Testis (tissue), 2 donors: ENCODE data around the gene OLFML2B.

Source experiments
- POLR2A ChIP-seq: fragments of 450-650 bp; IDR thresholded peaks from one replicate; pipeline ENCODE4 v1.6.1; 2017; ENCODE audit warnings: antibody characterized with exemption, mild to moderate bottlenecking, moderate library complexity
- TF ChIP-seq, protein P1 (sequence below), 3 experiments: fragments of 450-650 bp in 2 of 3; fragments of 200-600 bp in 1 of 3; sonication (generic) in 1 of 3; IDR thresholded peaks; one replicate each; pipeline ENCODE4 v1.5.1; 2016 to 2019; ENCODE audit warnings: antibody characterized with exemption in 3 of 3, mild to moderate bottlenecking in 2 of 3, moderate library complexity in 1 of 3

DNA sequence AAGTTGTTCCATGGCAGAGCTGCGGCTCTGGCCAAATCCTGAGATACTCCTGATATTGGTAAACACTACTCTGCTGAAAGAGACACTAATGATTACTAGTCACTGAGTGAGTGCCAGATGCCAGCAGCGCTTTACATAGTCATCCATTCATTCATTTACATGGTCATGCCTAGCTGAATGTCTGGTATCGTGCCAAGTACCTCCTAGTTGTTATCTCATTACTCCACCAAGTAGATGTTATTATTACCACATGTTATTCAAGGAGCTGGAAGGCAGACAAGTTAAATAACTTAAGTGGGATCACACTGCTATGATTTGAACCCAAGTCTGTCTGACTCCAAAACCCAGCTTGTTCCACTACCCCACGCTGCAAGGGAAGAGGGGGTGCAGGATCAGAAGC, 4.7 kb downstream of the OLFML2B start:
- TF ChIP-seq, protein P1, sequence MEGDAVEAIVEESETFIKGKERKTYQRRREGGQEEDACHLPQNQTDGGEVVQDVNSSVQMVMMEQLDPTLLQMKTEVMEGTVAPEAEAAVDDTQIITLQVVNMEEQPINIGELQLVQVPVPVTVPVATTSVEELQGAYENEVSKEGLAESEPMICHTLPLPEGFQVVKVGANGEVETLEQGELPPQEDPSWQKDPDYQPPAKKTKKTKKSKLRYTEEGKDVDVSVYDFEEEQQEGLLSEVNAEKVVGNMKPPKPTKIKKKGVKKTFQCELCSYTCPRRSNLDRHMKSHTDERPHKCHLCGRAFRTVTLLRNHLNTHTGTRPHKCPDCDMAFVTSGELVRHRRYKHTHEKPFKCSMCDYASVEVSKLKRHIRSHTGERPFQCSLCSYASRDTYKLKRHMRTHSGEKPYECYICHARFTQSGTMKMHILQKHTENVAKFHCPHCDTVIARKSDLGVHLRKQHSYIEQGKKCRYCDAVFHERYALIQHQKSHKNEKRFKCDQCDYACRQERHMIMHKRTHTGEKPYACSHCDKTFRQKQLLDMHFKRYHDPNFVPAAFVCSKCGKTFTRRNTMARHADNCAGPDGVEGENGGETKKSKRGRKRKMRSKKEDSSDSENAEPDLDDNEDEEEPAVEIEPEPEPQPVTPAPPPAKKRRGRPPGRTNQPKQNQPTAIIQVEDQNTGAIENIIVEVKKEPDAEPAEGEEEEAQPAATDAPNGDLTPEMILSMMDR (IDR thresholded peaks at IDR 0.05), result no peak
- no peak for TF ChIP-seq POLR2A
